NT2/D1 (cell line): ENCODE data around the gene TOM1L2.

Experiments
- YY1 ChIP-seq: IDR thresholded peaks from 2 replicates; pipeline ENCODE4 v1.6.1; 2011; ENCODE audit not compliant: insufficient read length, insufficient read depth
- ZNF274 ChIP-seq: IDR thresholded peaks from 2 replicates; pipeline ENCODE4 v1.6.1; 2011; ENCODE audit warnings: mild to moderate bottlenecking, low read depth, low read length

GRCh38 chr17:17888821-17889220 is 83.4 kb downstream of the TOM1L2 start:
- no peak for TF ChIP-seq ZNF274
- TF ChIP-seq YY1: no peak
